Bronchial epithelial cell (primary cell): Measurements from ENCODE around the gene PAPLN. TPM values are rescaled to one million over a fixed set of nuclear protein-coding genes. Genes with fewer than 3 reads are reported as not detected.

Source experiments
- DNase-seq: peaks from one replicate; pipeline ENCODE4 v3.0.0-alpha.2; 2010; ENCODE audit warnings: low read depth
- FAIRE-seq: peaks from 2 replicates; lab custom pipeline; 2011; peaks lifted over from hg19 to GRCh38; lab: Jason Lieb, UNC
- H3K27me3 ChIP-seq: 2 replicates; pipeline ENCODE4 v1.5.1; 2011; ENCODE audit warnings: low read length; ENCODE audit not compliant: control insufficient read depth, insufficient read depth
- H3K36me3 ChIP-seq: 2 replicates; pipeline ENCODE4 v1.5.1; 2011; ENCODE audit warnings: low read length; ENCODE audit not compliant: control insufficient read depth, insufficient read depth
- H3K4me3 ChIP-seq: 2 replicates; pipeline ENCODE4 v1.5.1; 2011; ENCODE audit warnings: mild to moderate bottlenecking, low read depth, low read length, control low read depth
- CTCF ChIP-seq: IDR thresholded peaks from 2 replicates; pipeline ENCODE4 v1.5.1; 2011; ENCODE audit warnings: mild to moderate bottlenecking, moderate library complexity, low read length, control low read depth, inconsistent platforms; ENCODE audit not compliant: insufficient read depth, severe bottlenecking
- total RNA-seq: library from RNA; depleted of rRNA; stranded (reverse); fragments of >200 nt; gene quantifications from 2 replicates; pipeline ENCODE4 v1.2.1, GENCODE V29; 2014

Gene PAPLN
- total RNA-seq, 1 donor from 2014 or later: 3.4 TPM

GRCh38 chr14:73289729-73290128 lies 52.4 kb downstream of the PAPLN start:
- DNase-seq (no peak), FAIRE-seq (no peak)
- H3K36me3 ChIP-seq: peaks cover 3% of the 10 kb centered on the region
- no peak overlapping the region for H3K4me3 ChIP-seq
- no peak for TF ChIP-seq CTCF
- H3K27me3 ChIP-seq: no peaks in the 10 kb centered on the region

DNA sequence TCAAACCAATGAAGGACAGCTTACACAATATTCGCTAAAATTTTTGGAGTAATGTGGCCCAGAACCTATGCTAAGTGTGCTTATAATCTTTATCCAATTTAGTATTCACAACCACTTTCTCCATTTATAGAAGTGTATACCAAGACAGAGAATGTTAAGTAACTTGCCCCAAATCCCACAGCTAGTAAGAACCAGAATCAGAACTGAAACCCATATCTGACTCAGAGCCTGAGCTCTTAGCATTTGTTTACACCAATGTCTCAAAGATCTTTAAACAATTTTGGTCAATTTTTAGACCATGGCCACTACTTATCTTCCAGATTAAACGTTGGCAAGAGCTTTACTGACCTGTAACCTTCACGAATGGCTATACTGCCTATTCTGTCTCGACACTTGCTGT lies 53.0 kb downstream of the PAPLN start:
- TF ChIP-seq CTCF: no peak
- Histone ChIP-seq H3K36me3 (peaks cover 3% of the 10 kb centered on the region), H3K4me3 (no peak overlapping the region), H3K27me3 (no peaks in the 10 kb centered on the region)
- FAIRE-seq: no peak
- no peak for DNase-seq

DNA sequence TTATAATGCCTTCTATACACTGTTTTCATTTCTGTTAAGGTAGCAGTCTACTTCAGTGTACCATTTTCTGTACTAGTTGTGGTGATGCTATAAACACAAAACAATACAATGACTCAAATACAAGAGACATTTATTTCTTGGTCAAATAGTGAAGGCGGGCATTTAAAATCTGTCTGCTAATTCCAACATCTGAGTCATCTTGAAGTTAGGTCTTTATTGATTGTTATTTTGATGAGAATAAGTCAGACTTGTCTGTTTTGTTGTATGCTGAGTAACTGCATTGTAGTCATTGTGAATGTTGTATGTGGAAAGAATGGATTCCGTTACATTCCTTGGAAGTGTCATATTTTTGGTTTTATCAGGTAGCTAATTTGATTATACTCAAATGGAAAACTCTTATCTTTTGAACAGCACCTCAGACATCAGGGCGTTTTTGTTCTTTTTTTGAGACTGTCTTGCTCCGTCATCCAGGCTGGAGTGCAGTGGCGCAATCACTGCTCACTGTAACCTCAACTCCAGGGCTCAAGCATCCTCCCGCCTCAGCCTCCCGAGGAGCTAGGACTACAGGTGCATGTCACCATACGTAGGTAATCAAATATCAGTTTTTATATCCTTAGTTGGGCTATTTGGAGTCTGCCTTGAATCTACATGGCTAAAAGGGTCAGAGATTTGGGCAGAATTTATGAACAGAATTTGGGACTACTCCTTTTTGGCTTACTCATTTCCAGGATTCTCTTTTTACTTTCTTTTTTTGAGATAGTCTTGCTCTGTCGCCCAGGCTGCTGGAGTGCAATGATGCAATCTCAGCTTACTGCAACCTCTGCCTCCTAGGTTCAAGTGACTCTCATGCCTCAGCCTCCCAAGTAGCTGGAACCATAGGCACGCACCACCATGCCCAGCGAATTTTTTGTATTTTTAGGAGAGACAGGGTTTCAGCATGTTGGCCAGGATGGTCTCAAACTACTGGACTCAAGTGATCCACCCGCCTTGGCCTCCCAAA lies 56.8 kb downstream of the PAPLN start:
- no peak for TF ChIP-seq CTCF
- Histone ChIP-seq H3K4me3 (no peak overlapping the region), H3K36me3 (peaks cover 1% of the 10 kb centered on the region), H3K27me3 (no peaks in the 10 kb centered on the region)
- DNase-seq (no peak), FAIRE-seq (no peak)

DNA sequence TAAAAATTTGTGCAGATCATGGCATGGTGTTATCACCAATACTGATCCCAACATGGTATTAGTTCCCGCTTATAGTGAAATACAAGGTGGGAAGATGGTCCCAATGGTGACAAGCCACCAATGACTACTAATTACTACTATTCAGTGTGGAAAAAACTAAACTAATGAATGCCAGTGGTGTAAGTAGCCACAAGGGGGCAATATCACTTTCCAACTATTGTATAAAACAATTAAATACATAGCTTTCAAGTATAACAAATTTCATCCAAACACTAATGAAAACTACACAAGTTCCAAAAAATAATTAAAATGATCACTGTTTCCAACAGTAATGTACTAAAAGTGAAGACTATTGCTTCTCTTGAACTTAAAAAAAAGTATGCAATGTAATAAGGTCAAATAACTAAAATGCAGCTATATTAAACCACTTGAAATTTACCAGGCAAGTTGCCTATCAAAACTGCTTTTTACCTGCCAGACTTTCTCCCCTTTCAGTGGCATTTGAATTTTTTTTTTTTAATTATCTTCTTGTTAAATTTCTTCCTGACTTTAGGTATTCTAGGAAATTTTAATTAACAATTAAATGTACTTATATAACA lies 58.0 kb downstream of the PAPLN start:
- DNase-seq (peak; percentile 48), FAIRE-seq (no peak)
- TF ChIP-seq CTCF: peak; percentile 42
- H3K4me3 ChIP-seq: no peak overlapping the region
- no peaks in the 10 kb centered on the region for H3K27me3 ChIP-seq
- H3K36me3 ChIP-seq: peaks cover 1% of the 10 kb centered on the region

- DNase-seq (no peak), FAIRE-seq (no peak)
- TF ChIP-seq CTCF: no peak
- Histone ChIP-seq H3K36me3 (no peaks in the 10 kb centered on the region), H3K4me3 (no peak overlapping the region), H3K27me3 (no peaks in the 10 kb centered on the region)
Measured at GRCh38 chr14:73305499-73305898, 68.2 kb downstream of the PAPLN start.
